ENCODE measurements around the gene WNK2. TPM values are rescaled to one million over a fixed set of nuclear protein-coding genes. Genes with fewer than 3 reads are reported as not detected.
A peak's percentile ranks its signal among the peaks of the same experiment; 100 is the strongest.

The WNK2 gene
- polyA plus RNA-seq, 2 of the 4 experiments (the other 2 are of a cell fraction): 2.1 to 6.7 TPM

- FAIRE-seq (no peak), ATAC-seq (no peak), DNase-seq (ENCODE audit: low read depth in 1 of 2, low spot score in 1 of 2) (no peak)
- Histone ChIP-seq H3K9me3 (no peaks in the 10 kb centered on the region; the same call in 2 of the 3 replicates), H3K4me3 (no peak overlapping the region), H3K27ac (no peak overlapping the region), H3K4me1 (no peaks in the 10 kb centered on the region), H3K4me2 (no peak overlapping the region)
- ChIA-PET CTCF (interaction anchor here (0.7 kb wide), 2 partner anchors 132 to 266 kb away, joined by 3 to 5 read pairs; no protein-coding TSS in a partner anchor), POLR2A (no interaction called here)
- TF ChIP-seq HOXB5 (CRISPR knock-in tag; IDR thresholded peaks at IDR 0.05) (no peak), RAD21 (conservative IDR thresholded peaks at IDR 0.05 in 1 of 2, IDR thresholded peaks at IDR 0.05 in 1 of 2) (peak in 1 of 2 experiments; percentile 11; a peak in 1 of 5 replicates)
- 96% methylated on average over 5 of the region's 5 CpGs for WGBS (ENCODE audit: missing lambda C conversion rate)
Observed at GRCh38 chr9:93276973-93277372, 93.0 kb downstream of the WNK2 start.

GRCh38 chr9:93278144-93278543, 94.2 kb downstream of the WNK2 start:
- H3K27ac ChIP-seq: no peak overlapping the region
- ChIA-PET POLR2A (no interaction called here), CTCF (no interaction called here)
- DNase-seq (ENCODE audit: low read depth in 1 of 2, low spot score in 1 of 2) (no peak), ATAC-seq (no peak), FAIRE-seq (no peak)
- H3K9me3 ChIP-seq: no peaks in the 10 kb centered on the region; the same call in 2 of the 3 replicates
- H3K4me1 ChIP-seq: no peaks in the 10 kb centered on the region
- no peak overlapping the region for H3K4me2 ChIP-seq
- 84% methylated on average over 7 of the region's 7 CpGs for WGBS (ENCODE audit: missing lambda C conversion rate)
- H3K4me3 ChIP-seq: no peak overlapping the region
- TF ChIP-seq SREBF2 (IDR thresholded peaks at IDR 0.05) (no peak), HOXB5 (CRISPR knock-in tag; IDR thresholded peaks at IDR 0.05) (no peak), POLR2AphosphoS2 (conservative IDR thresholded peaks at IDR 0.05; ENCODE audit: low read length) (no peak), HMGXB4 (CRISPR knock-in tag; IDR thresholded peaks at IDR 0.05; ENCODE audit: borderline replicate concordance) (no peak), RAD21 (conservative IDR thresholded peaks at IDR 0.05 in 1 of 2, IDR thresholded peaks at IDR 0.05 in 1 of 2) (no peak), RFX5 (IDR thresholded peaks at IDR 0.05) (no peak), MAX (IDR thresholded peaks at IDR 0.05) (no peak), FOSB (CRISPR knock-in tag; IDR thresholded peaks at IDR 0.05) (no peak), NPAS2 (CRISPR knock-in tag; IDR thresholded peaks at IDR 0.05; ENCODE audit: borderline replicate concordance) (no peak), ZSCAN20 (CRISPR knock-in tag; IDR thresholded peaks at IDR 0.05) (no peak), USF2 (IDR thresholded peaks at IDR 0.05) (no peak), REST (IDR thresholded peaks at IDR 0.05) (no peak), KDM5A (IDR thresholded peaks at IDR 0.05) (no peak), TFCP2L1 (CRISPR knock-in tag; IDR thresholded peaks at IDR 0.05) (no peak), MAFK (IDR thresholded peaks at IDR 0.05; ENCODE audit: partially characterized antibody) (no peak), FOXS1 (CRISPR knock-in tag; IDR thresholded peaks at IDR 0.05) (no peak), RCOR1 (IDR thresholded peaks at IDR 0.05; ENCODE audit: low read depth, low read length) (no peak), HEYL (CRISPR knock-in tag; IDR thresholded peaks at IDR 0.05) (no peak), BCL3 (IDR thresholded peaks at IDR 0.05) (no peak), JUNB (IDR thresholded peaks at IDR 0.05) (no peak)
